ENCODE data around the gene ZBTB6.
A peak's percentile ranks its signal among the peaks of the same experiment; 100 is the strongest.

Gene ZBTB6

DNA sequence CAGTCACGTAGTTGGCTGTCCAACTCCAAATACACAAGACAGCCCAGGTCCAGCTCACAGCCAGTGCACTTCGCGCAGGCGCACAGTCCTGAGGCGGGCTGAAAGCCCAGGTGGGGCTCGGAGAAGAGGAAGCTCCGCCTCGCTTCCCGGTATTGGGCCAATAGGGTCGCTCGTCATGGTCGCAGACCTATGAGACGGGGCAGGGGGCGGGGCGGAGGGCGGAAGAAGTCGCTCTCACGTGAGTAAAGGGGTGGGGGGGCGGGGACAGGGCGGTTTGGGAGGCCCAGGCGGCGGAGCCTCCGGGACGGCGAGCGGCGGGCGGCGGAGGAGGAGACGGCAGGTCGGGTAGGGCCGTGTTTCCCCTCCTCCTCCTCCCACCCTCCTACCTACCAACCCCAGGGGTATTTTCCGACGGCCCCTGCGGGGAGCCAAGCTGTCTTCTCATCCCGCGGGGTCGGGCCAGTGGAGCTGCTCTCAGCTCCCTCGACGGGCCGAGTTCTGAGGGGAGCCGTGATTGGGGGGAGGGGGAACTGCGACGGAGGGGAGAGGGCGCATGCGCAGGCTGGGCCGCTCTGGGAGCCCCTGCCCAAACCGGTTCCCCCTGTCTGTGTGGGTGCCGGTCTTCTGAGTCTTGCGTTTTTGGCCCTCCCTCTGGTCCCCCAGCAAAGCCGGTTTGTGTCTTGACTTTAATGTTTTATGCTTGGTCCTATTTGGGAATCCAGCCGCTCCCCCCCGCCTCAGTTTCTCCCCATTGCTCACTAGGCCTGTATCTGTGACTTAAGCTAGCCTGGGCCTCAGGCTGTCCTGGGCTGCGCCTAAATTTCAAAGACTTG is 27.8 kb upstream of the ZBTB6 start, which contains the start of gene RABGAP1:
Gene RABGAP1, plus strand, starts transcription at position 272 of the 833 bp plus-strand sequence. CDS start 16,040 bp downstream, outside the sequence.
- Histone ChIP-seq H2AFZ (ENCODE audit: low read length) (peak within 1 kb of the TSS; percentile 89), H3K18ac (ENCODE audit: low read length) (peak within 1 kb of the TSS; percentile 95), H4K8ac (ENCODE audit: low read depth, low read length) (no peak within 1 kb of the TSS), H2BK120ac (ENCODE audit: low read depth, low read length) (peak within 1 kb of the TSS; percentile 9), H3K23ac (ENCODE audit: low read depth, low read length, poor library complexity) (peak within 1 kb of the TSS; percentile 95), H3K36me3 (replicated peaks in 1 of 2; ENCODE audit: control insufficient read depth in 2 of 2, insufficient read depth in 2 of 2, low read length in 2 of 2) (peaks cover 3 to 48% of the 10 kb centered on the region in 2 donors), H2AK5ac (ENCODE audit: low read depth, low read length) (peak within 1 kb of the TSS; percentile 14), H3K9ac (ENCODE audit: low read depth, low read length, poor library complexity) (peak within 1 kb of the TSS; percentile 84), H3K4ac (ENCODE audit: low read length) (no peak within 1 kb of the TSS), H2BK5ac (ENCODE audit: low read length) (peak within 1 kb of the TSS; percentile 87), H3K4me3 (ENCODE audit: low read length in 2 of 2) (peak within 1 kb of the TSS; percentile 55 to 93), H3K4me2 (ENCODE audit: insufficient read depth, low read length, poor library complexity, severe bottlenecking) (peak within 1 kb of the TSS; percentile 76), H3K27me3 (ENCODE audit: control insufficient read depth in 3 of 3, insufficient read depth in 3 of 3, low read depth in 1 of 3, low read length in 3 of 3) (no peaks in the 10 kb centered on the region), H3K9me3 (replicated peaks in 1 of 2; ENCODE audit: control insufficient read depth in 2 of 2, insufficient read depth in 1 of 2, low read depth in 1 of 2, low read length in 2 of 2) (no peaks in the 10 kb centered on the region), H3K79me1 (ENCODE audit: low read depth, low read length) (peaks cover 4% of the 10 kb centered on the region), H3K4me1 (ENCODE audit: control insufficient read depth in 2 of 2, insufficient read depth in 1 of 2, low read depth in 1 of 2, low read length in 2 of 2) (peaks cover 2 to 3% of the 10 kb centered on the region in 2 donors), H4K91ac (ENCODE audit: low read depth, low read length, poor library complexity) (no peak within 1 kb of the TSS), H3K27ac (replicated peaks; ENCODE audit: low read length) (peak within 1 kb of the TSS; percentile 85), H2BK15ac (ENCODE audit: low read length) (no peak within 1 kb of the TSS), H2BK12ac (ENCODE audit: low read length) (no peak within 1 kb of the TSS), H3K14ac (ENCODE audit: low read length) (no peak within 1 kb of the TSS)
- peak; percentile 97 for DNase-seq (ENCODE audit: low spot score)
- WGBS, 2 donors (ENCODE audit: extremely low coverage in 2 of 2, insufficient read length in 2 of 2, insufficient replicate concordance in 1 of 2), result no CpG with 5 or more reads among the region's 54 CpGs

DNA sequence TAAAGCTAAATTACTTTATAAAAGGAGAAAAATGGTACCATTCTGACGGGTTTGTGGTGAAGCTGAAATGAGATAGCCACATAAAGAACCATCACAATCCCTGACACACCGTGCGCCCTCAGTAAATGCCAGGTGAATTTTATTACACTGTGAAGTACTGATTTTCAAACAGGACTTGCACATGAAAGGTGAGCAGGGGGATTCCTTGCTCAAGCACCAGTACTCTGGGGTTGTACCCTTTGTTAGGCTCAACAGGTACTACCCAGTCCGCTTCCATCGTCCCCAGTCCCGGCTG is 27.3 kb upstream of the ZBTB6 start:
- Histone ChIP-seq H3K18ac (ENCODE audit: low read length) (peak overlapping the region; percentile 62), H4K91ac (ENCODE audit: low read depth, low read length, poor library complexity) (no peak overlapping the region), H3K27me3 (ENCODE audit: control insufficient read depth in 3 of 3, insufficient read depth in 3 of 3, low read depth in 1 of 3, low read length in 3 of 3) (no peaks in the 10 kb centered on the region), H2BK5ac (ENCODE audit: low read length) (no peak overlapping the region), H3K4me1 (ENCODE audit: control insufficient read depth in 2 of 2, insufficient read depth in 1 of 2, low read depth in 1 of 2, low read length in 2 of 2) (peaks cover 2 to 3% of the 10 kb centered on the region in 2 donors), H3K9ac (ENCODE audit: low read depth, low read length, poor library complexity) (no peak overlapping the region), H2AK5ac (ENCODE audit: low read depth, low read length) (no peak overlapping the region), H3K14ac (ENCODE audit: low read length) (no peak overlapping the region), H3K23ac (ENCODE audit: low read depth, low read length, poor library complexity) (peak overlapping the region; percentile 95), H3K4ac (ENCODE audit: low read length) (no peak overlapping the region), H4K8ac (ENCODE audit: low read depth, low read length) (no peak overlapping the region), H2BK12ac (ENCODE audit: low read length) (no peak overlapping the region), H3K4me2 (ENCODE audit: insufficient read depth, low read length, poor library complexity, severe bottlenecking) (peak overlapping the region; percentile 76), H2BK120ac (ENCODE audit: low read depth, low read length) (no peak overlapping the region), H3K79me1 (ENCODE audit: low read depth, low read length) (peaks cover 4% of the 10 kb centered on the region), H3K9me3 (replicated peaks in 1 of 2; ENCODE audit: control insufficient read depth in 2 of 2, insufficient read depth in 1 of 2, low read depth in 1 of 2, low read length in 2 of 2) (no peaks in the 10 kb centered on the region), H3K27ac (replicated peaks; ENCODE audit: low read length) (peak overlapping the region; percentile 79), H2AFZ (ENCODE audit: low read length) (peak overlapping the region; percentile 72), H2BK15ac (ENCODE audit: low read length) (no peak overlapping the region), H3K4me3 (ENCODE audit: low read length in 2 of 2) (peak overlapping the region; percentile 55 to 74), H3K36me3 (replicated peaks in 1 of 2; ENCODE audit: control insufficient read depth in 2 of 2, insufficient read depth in 2 of 2, low read length in 2 of 2) (peaks cover 3 to 48% of the 10 kb centered on the region in 2 donors)
- DNase-seq (ENCODE audit: low spot score), result no peak
- no CpG with 5 or more reads among the region's 6 CpGs for WGBS, 2 donors (ENCODE audit: extremely low coverage in 2 of 2, insufficient read length in 2 of 2, insufficient replicate concordance in 1 of 2)

- no peaks in the 10 kb centered on the region for H3K27me3 ChIP-seq (ENCODE audit: control insufficient read depth in 3 of 3, insufficient read depth in 3 of 3, low read depth in 1 of 3, low read length in 3 of 3)
- H3K14ac ChIP-seq (ENCODE audit: low read length), result no peak overlapping the region
- H2BK12ac ChIP-seq (ENCODE audit: low read length), result no peak overlapping the region
- H3K18ac ChIP-seq (ENCODE audit: low read length), result no peak overlapping the region
- H3K79me1 ChIP-seq (ENCODE audit: low read depth, low read length), result peaks cover 4% of the 10 kb centered on the region
- H3K27ac ChIP-seq (replicated peaks; ENCODE audit: low read length), result no peak overlapping the region
- WGBS, 2 donors (ENCODE audit: extremely low coverage in 2 of 2, insufficient read length in 2 of 2, insufficient replicate concordance in 1 of 2), result no CpG with 5 or more reads among the region's 4 CpGs
- H3K36me3 ChIP-seq (replicated peaks in 1 of 2; ENCODE audit: control insufficient read depth in 2 of 2, insufficient read depth in 2 of 2, low read length in 2 of 2), result peaks cover 3 to 53% of the 10 kb centered on the region in 2 donors
- H3K4ac ChIP-seq (ENCODE audit: low read length), result no peak overlapping the region
- no peak overlapping the region for H2BK15ac ChIP-seq (ENCODE audit: low read length)
- DNase-seq (ENCODE audit: low spot score), result no peak
- no peak overlapping the region for H2AK5ac ChIP-seq (ENCODE audit: low read depth, low read length)
- H4K8ac ChIP-seq (ENCODE audit: low read depth, low read length), result no peak overlapping the region
- no peak overlapping the region for H3K9ac ChIP-seq (ENCODE audit: low read depth, low read length, poor library complexity)
- no peak overlapping the region for H2AFZ ChIP-seq (ENCODE audit: low read length)
- peaks cover 2 to 3% of the 10 kb centered on the region in 2 donors for H3K4me1 ChIP-seq (ENCODE audit: control insufficient read depth in 2 of 2, insufficient read depth in 1 of 2, low read depth in 1 of 2, low read length in 2 of 2)
- H3K9me3 ChIP-seq (replicated peaks in 1 of 2; ENCODE audit: control insufficient read depth in 2 of 2, insufficient read depth in 1 of 2, low read depth in 1 of 2, low read length in 2 of 2), result no peaks in the 10 kb centered on the region
- H4K91ac ChIP-seq (ENCODE audit: low read depth, low read length, poor library complexity), result no peak overlapping the region
- H3K4me2 ChIP-seq (ENCODE audit: insufficient read depth, low read length, poor library complexity, severe bottlenecking), result no peak overlapping the region
- no peak overlapping the region for H3K23ac ChIP-seq (ENCODE audit: low read depth, low read length, poor library complexity)
- H3K4me3 ChIP-seq (ENCODE audit: low read length in 2 of 2), result no peak overlapping the region
- H2BK5ac ChIP-seq (ENCODE audit: low read length), result no peak overlapping the region
- H2BK120ac ChIP-seq (ENCODE audit: low read depth, low read length), result no peak overlapping the region
Observed at GRCh38 chr9:122939601-122940000, 26.5 kb upstream of the ZBTB6 start.

DNA sequence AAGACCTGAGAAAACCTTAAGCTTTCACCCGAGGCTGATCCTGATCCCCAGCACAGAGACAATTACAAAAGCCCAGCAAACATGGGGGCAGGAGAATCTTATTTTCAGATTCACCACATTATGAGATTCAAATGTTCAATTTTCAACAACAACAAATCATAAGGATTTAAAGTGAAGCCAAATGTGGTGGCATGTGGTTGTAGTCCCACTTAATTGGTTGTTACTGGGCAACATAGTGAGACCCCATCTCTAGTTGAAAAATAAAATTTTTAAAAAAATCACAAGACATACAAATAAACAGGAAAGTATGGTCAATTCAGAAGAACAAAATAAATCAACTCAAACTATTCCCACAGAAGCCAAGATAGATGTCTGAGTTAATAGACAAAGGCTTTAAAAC is 23.8 kb upstream of the ZBTB6 start:
- Histone ChIP-seq H3K27me3 (ENCODE audit: control insufficient read depth in 3 of 3, insufficient read depth in 3 of 3, low read depth in 1 of 3, low read length in 3 of 3) (no peaks in the 10 kb centered on the region), H4K8ac (ENCODE audit: low read depth, low read length) (no peak overlapping the region), H3K18ac (ENCODE audit: low read length) (no peak overlapping the region), H2BK120ac (ENCODE audit: low read depth, low read length) (no peak overlapping the region), H3K4me1 (ENCODE audit: control insufficient read depth in 2 of 2, insufficient read depth in 1 of 2, low read depth in 1 of 2, low read length in 2 of 2) (peaks cover 2 to 9% of the 10 kb centered on the region in 2 donors), H2BK12ac (ENCODE audit: low read length) (no peak overlapping the region), H3K9ac (ENCODE audit: low read depth, low read length, poor library complexity) (no peak overlapping the region), H3K79me1 (ENCODE audit: low read depth, low read length) (peaks cover 8% of the 10 kb centered on the region), H3K14ac (ENCODE audit: low read length) (no peak overlapping the region), H2BK5ac (ENCODE audit: low read length) (no peak overlapping the region), H3K36me3 (replicated peaks in 1 of 2; ENCODE audit: control insufficient read depth in 2 of 2, insufficient read depth in 2 of 2, low read length in 2 of 2) (peaks cover 3 to 47% of the 10 kb centered on the region in 2 donors), H3K27ac (replicated peaks; ENCODE audit: low read length) (no peak overlapping the region), H3K23ac (ENCODE audit: low read depth, low read length, poor library complexity) (no peak overlapping the region), H3K4ac (ENCODE audit: low read length) (no peak overlapping the region), H4K91ac (ENCODE audit: low read depth, low read length, poor library complexity) (no peak overlapping the region), H3K4me3 (ENCODE audit: low read length in 2 of 2) (no peak overlapping the region), H2BK15ac (ENCODE audit: low read length) (no peak overlapping the region), H3K9me3 (replicated peaks in 1 of 2; ENCODE audit: control insufficient read depth in 2 of 2, insufficient read depth in 1 of 2, low read depth in 1 of 2, low read length in 2 of 2) (no peaks in the 10 kb centered on the region), H3K4me2 (ENCODE audit: insufficient read depth, low read length, poor library complexity, severe bottlenecking) (no peak overlapping the region), H2AFZ (ENCODE audit: low read length) (no peak overlapping the region), H2AK5ac (ENCODE audit: low read depth, low read length) (no peak overlapping the region)
- no peak for DNase-seq (ENCODE audit: low spot score)
- WGBS, 2 donors (ENCODE audit: extremely low coverage in 2 of 2, insufficient read length in 2 of 2, insufficient replicate concordance in 1 of 2), result no CpG with 5 or more reads among the region's 1 CpG
